Stomach (tissue), 9 donors: ENCODE measurements around the gene TAS1R3. TPM values are rescaled to one million over a fixed set of nuclear protein-coding genes. Genes with fewer than 3 reads are reported as not detected.

Experiments
- DNase-seq, 2 donors: peaks; one replicate each; pipeline versions ENCODE4 v3.0.0 to v3.0.0-alpha.2; 2013 to 2019
- H3K27ac ChIP-seq, 5 donors: fragments of 200-600 bp in 4 of 5; sonication (generic) in 4 of 5; one replicate each; pipeline ENCODE4 v1.5.1; 2013 to 2019; ENCODE audit warnings: mild to moderate bottlenecking in 1 of 5, moderate library complexity in 1 of 5
- H3K27me3 ChIP-seq, 3 donors: fragments of 200-600 bp; sonication (generic); one replicate each; pipeline ENCODE4 v1.5.1; 2017 to 2019; ENCODE audit warnings: mixed run types in 1 of 3
- H3K36me3 ChIP-seq, 4 donors: fragments of 200-600 bp; sonication (generic); 1 replicate in 3 of 4; 2 replicates in 1 of 4; pipeline ENCODE4 v1.5.1; 2016 to 2019
- H3K4me1 ChIP-seq, 4 donors: fragments of 200-600 bp; sonication (generic); one replicate each; pipeline ENCODE4 v1.5.1; 2016 to 2019
- H3K4me3 ChIP-seq, 4 donors: fragments of 200-600 bp; sonication (generic) in 3 of 4; one replicate each; pipeline ENCODE4 v1.5.1; 2016 to 2019; ENCODE audit warnings: mild to moderate bottlenecking in 1 of 4
- H3K9me3 ChIP-seq, 4 donors: fragments of 200-600 bp; sonication (generic); one replicate each; pipeline ENCODE4 v1.5.1; 2016 to 2019
- CTCF ChIP-seq, 7 experiments: fragments of 450-650 bp in 4 of 7; fragments of 200-600 bp in 3 of 7; sonication (generic) in 3 of 7; IDR thresholded peaks; one replicate each; pipeline ENCODE4 v1.5.1; 2016 to 2019; ENCODE audit warnings: antibody characterized with exemption in 7 of 7, control low read depth in 2 of 7, mild to moderate bottlenecking in 1 of 7
- EP300 ChIP-seq: sonication (generic); formaldehyde crosslinking; IDR thresholded peaks from one replicate; pipeline ENCODE4 v1.6.1; 2017; ENCODE audit warnings: antibody characterized with exemption
- POLR2A ChIP-seq, 4 donors: fragments of 450-650 bp; IDR thresholded peaks; one replicate each; pipeline ENCODE4 v1.6.1; 2016; ENCODE audit warnings: antibody characterized with exemption in 4 of 4, control low read depth in 2 of 4, mild to moderate bottlenecking in 1 of 4, moderate library complexity in 1 of 4
- POLR2AphosphoS5 ChIP-seq, 3 donors: sonication (generic); formaldehyde crosslinking; IDR thresholded peaks; one replicate each; pipeline ENCODE4 v1.6.1; 2016; ENCODE audit warnings: antibody characterized with exemption in 3 of 3
- WGBS, 5 donors: extraction: QIAGEN DNeasy Blood & Tissue Kit in 3 of 5; methylation state at CpG; one replicate each; pipeline versions ENCODE4 v1.1.5 to v1.1.7; 2013 to 2018; 5-methylcytosine and 5-hydroxymethylcytosine counted together
- intact Hi-C: fragments of 100-400 bp; cut with DNase I; formaldehyde crosslinking; loops from one replicate; pipeline ENCODE4 v1.15.1; 2023; ENCODE audit warnings: low total_unique reads
- polyA plus RNA-seq, 3 donors: library from polyadenylated mRNA; stranded (reverse); fragments of 200-250 nt; gene quantifications; one replicate each; pipeline ENCODE4 v1.2.3, GENCODE V29; 2013
- total RNA-seq, 5 donors: library from RNA; depleted of rRNA; stranded (reverse); fragments of >200 nt; gene quantifications; one replicate each; pipeline versions ENCODE4 v1.1.0 to v1.2.3, GENCODE V29; 2014 to 2016
- donor health status: healthy with polysubstance abuse.
- donor health status: Bipolar disorder and iron deficiency.
- donor health status: healthy.

The TAS1R3 gene
- total and polyA plus RNA-seq, 8 donors = 0.10 to 11.7 (median 0.37) TPM; not detected in 3

DNA sequence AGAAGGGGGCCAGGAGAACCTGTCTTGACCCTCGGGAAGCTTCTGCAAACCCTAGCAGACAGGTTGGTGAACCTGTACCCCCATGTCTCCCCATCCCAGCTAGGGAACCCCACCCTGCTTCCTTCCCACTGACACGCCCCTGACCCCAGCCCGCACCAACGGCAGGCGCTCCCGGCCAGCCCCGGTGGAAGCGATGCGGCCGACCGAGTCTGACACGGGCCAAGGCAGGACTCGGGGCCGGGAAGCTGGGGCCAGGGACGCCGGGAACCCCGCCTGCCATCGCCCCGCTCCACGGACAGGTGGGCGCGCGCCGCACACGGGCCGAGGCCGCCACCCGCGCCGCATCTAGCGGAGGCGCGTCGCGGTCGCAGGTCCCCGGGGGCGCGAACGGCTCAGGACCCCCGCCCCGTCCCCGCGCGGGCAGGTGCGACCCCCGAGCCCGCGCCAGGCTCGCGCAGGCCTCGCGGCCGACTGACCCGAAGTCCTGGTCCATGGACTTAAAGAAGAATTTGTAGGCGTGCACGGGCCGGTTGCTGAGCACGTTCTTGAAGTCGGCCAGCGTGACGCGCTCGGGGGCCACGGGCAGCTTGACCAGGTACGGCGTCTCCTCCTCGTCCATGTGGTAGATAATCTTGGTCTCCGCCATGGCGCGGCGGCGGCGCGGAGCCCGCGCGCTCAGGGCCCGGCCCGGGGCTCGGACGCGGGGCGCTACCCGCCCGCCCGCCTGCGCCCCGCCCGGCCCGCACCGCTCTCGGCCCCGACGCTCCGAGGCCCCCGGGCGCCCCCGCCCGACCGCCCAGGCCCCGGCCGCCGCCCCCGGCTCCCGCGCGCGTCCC lies 17.6 kb downstream of the TAS1R3 start:
- intact Hi-C loops = no loop called here
- Histone ChIP-seq H3K4me3 (peak overlapping the region; percentile 63 to 74 (median 72)), H3K4me1 (peaks cover 59 to 73% (median 72%) of the 10 kb centered on the region in 4 donors), H3K9me3 (no peaks in the 10 kb centered on the region), H3K27me3 (peaks cover 0 to 23% (median 11%) of the 10 kb centered on the region in 3 donors), H3K27ac (peak overlapping the region; percentile 82 to 92 (median 86)), H3K36me3 (peaks cover 0 to 9% (median 4%) of the 10 kb centered on the region in 4 donors)
- TF ChIP-seq EP300 (no peak), POLR2AphosphoS5 (IDR thresholded peaks at IDR 0.05) (no peak), POLR2A (IDR thresholded peaks at IDR 0.05) (no peak), CTCF (IDR thresholded peaks at IDR 0.05) (no peak)
- WGBS, 5 donors = 0 to 1% (median 1%) methylated on average over 1 to 109 of the region's 109 CpGs
- peak in 1 of 2 donors; percentile 77 for DNase-seq

- intact Hi-C loops = no loop called here
- DNase-seq = peak; percentile 61 to 89
- Histone ChIP-seq H3K4me3 (peak within 1 kb of the TSS; percentile 72 to 80 (median 75)), H3K4me1 (peaks cover 63 to 73% (median 72%) of the 10 kb centered on the region in 4 donors), H3K27ac (peak within 1 kb of the TSS; percentile 85 to 93 (median 92)), H3K9me3 (no peaks in the 10 kb centered on the region), H3K36me3 (peaks cover 0 to 17% (median 7%) of the 10 kb centered on the region in 4 donors), H3K27me3 (peaks cover 0 to 31% (median 19%) of the 10 kb centered on the region in 3 donors)
- TF ChIP-seq POLR2AphosphoS5 (IDR thresholded peaks at IDR 0.05) (peak in 2 of 3 donors; percentile 32 to 47), EP300 (no peak), POLR2A (IDR thresholded peaks at IDR 0.05) (no peak), CTCF (IDR thresholded peaks at IDR 0.05) (peak in 4 of 7 experiments; percentile 21 to 29 (median 27))
- WGBS, 5 donors = 0 to 1% (median 0%) methylated on average over 29 to 121 of the region's 122 CpGs
These were observed 18.4 kb downstream of the TAS1R3 start, which contains the start of gene DVL1 for GRCh38 chr1:1349256-1350012. Gene DVL1 (minus strand): TSS chr1:1349418. CDS start chr1:1349065, 353 bp downstream.

GRCh38 chr1:1351511-1352427 lies 20.7 kb downstream of the TAS1R3 start:
- H3K36me3 ChIP-seq = peaks cover 0 to 23% (median 8%) of the 10 kb centered on the region in 4 donors
- peak overlapping the region in 1 of 4 donors; percentile 22 for H3K4me3 ChIP-seq
- TF ChIP-seq CTCF (IDR thresholded peaks at IDR 0.05) (no peak), EP300 (no peak), POLR2A (IDR thresholded peaks at IDR 0.05) (no peak), POLR2AphosphoS5 (IDR thresholded peaks at IDR 0.05) (no peak)
- H3K9me3 ChIP-seq = no peaks in the 10 kb centered on the region
- 45 to 70% (median 65%) methylated on average over 23 to 29 of the region's 29 CpGs for WGBS, 5 donors
- peaks cover 0 to 54% (median 36%) of the 10 kb centered on the region in 3 donors for H3K27me3 ChIP-seq
- peak overlapping the region in 4 of 5 donors; percentile 50 to 72 (median 63) for H3K27ac ChIP-seq
- intact Hi-C loops = no loop called here
- peaks cover 63 to 73% (median 72%) of the 10 kb centered on the region in 4 donors for H3K4me1 ChIP-seq
- peak in 1 of 2 donors; percentile 72 for DNase-seq
